Liver (tissue), 9 donors: Measurements from ENCODE around the gene WDR27. TPM values are rescaled to one million over a fixed set of nuclear protein-coding genes. Genes with fewer than 3 reads are reported as not detected.

Experiments
- DNase-seq: peaks from one replicate; pipeline ENCODE4 v3.0.0-alpha.2; 2017; ENCODE audit warnings: low spot score
- H3K27ac ChIP-seq, 2 donors: one replicate each; pipeline ENCODE4 v1.7.0; 2013; ENCODE audit warnings: inconsistent platforms in 2 of 2, low read length in 2 of 2, control low read depth in 1 of 2, low read depth in 1 of 2, mild to moderate bottlenecking in 1 of 2
- H3K27me3 ChIP-seq, 4 donors: one replicate each; pipeline versions ENCODE4 v1.6.1 to v1.7.0; 2013; ENCODE audit warnings: low read length in 3 of 4, inconsistent platforms in 1 of 4, mild to moderate bottlenecking in 1 of 4, moderate library complexity in 1 of 4; ENCODE audit not compliant: control insufficient read depth in 4 of 4, insufficient read depth in 4 of 4
- H3K36me3 ChIP-seq, 4 donors: one replicate each; pipeline versions ENCODE4 v1.6.1 to v1.7.0; 2013; ENCODE audit warnings: low read length in 3 of 4, mild to moderate bottlenecking in 3 of 4, low read depth in 1 of 4, moderate library complexity in 1 of 4; ENCODE audit not compliant: control insufficient read depth in 4 of 4, insufficient read depth in 3 of 4
- H3K4me1 ChIP-seq, 4 donors: one replicate each; pipeline versions ENCODE4 v1.6.1 to v1.7.0; 2013; ENCODE audit warnings: low read length in 3 of 4, mild to moderate bottlenecking in 3 of 4, moderate library complexity in 1 of 4; ENCODE audit not compliant: control insufficient read depth in 4 of 4, insufficient read depth in 4 of 4
- H3K4me3 ChIP-seq, 3 donors: one replicate each; pipeline versions ENCODE4 v1.6.1 to v1.7.0; 2013; ENCODE audit warnings: low read length in 3 of 3, control low read depth in 1 of 3, low read depth in 1 of 3, mild to moderate bottlenecking in 1 of 3
- H3K9ac ChIP-seq, 2 donors: one replicate each; pipeline ENCODE4 v1.7.0; 2013; ENCODE audit warnings: low read length in 2 of 2, mild to moderate bottlenecking in 2 of 2, moderate library complexity in 2 of 2, control low read depth in 1 of 2, low read depth in 1 of 2
- H3K9me3 ChIP-seq, 4 donors: one replicate each; pipeline versions ENCODE4 v1.6.1 to v1.7.0; 2013; ENCODE audit warnings: low read length in 3 of 4; ENCODE audit not compliant: control insufficient read depth in 4 of 4
- ATF3 ChIP-seq: IDR thresholded peaks from 2 replicates; pipeline ENCODE4 v1.6.1; 2016; ENCODE audit warnings: antibody characterized with exemption
- EGR1 ChIP-seq, 2 donors: IDR thresholded peaks; 2 replicates each; pipeline ENCODE4 v1.6.1; 2016 to 2018; ENCODE audit warnings: antibody characterized with exemption in 2 of 2, low read depth in 2 of 2
- FOXA2 ChIP-seq: IDR thresholded peaks from 2 replicates; pipeline ENCODE4 v1.6.1; 2016; ENCODE audit warnings: antibody characterized with exemption
- GABPA ChIP-seq, 2 donors: IDR thresholded peaks in 1 of 2; conservative IDR thresholded peaks in 1 of 2; 2 replicates each; pipeline ENCODE4 v1.6.1; 2016; ENCODE audit warnings: antibody characterized with exemption in 2 of 2, mild to moderate bottlenecking in 1 of 2, moderate library complexity in 1 of 2
- HNF4A ChIP-seq, 2 donors: conservative IDR thresholded peaks; 2 replicates each; pipeline ENCODE4 v1.6.1; 2016; ENCODE audit warnings: antibody characterized with exemption in 2 of 2, mild to moderate bottlenecking in 2 of 2
- HNF4G ChIP-seq: IDR thresholded peaks from 2 replicates; pipeline ENCODE4 v1.6.1; 2016; ENCODE audit warnings: antibody characterized with exemption
- JUND ChIP-seq, 2 donors: IDR thresholded peaks; 2 replicates each; pipeline ENCODE4 v1.6.1; 2016; ENCODE audit warnings: antibody characterized with exemption in 2 of 2
- NR2F2 ChIP-seq: IDR thresholded peaks from 2 replicates; pipeline ENCODE4 v1.6.1; 2016; ENCODE audit warnings: antibody characterized with exemption
- REST ChIP-seq: IDR thresholded peaks from 2 replicates; pipeline ENCODE4 v1.6.1; 2016; ENCODE audit warnings: antibody characterized with exemption, mild to moderate bottlenecking
- RXRA ChIP-seq, 2 donors: IDR thresholded peaks; 2 replicates each; pipeline ENCODE4 v1.6.1; 2017 to 2018; ENCODE audit warnings: antibody characterized with exemption in 2 of 2, mild to moderate bottlenecking in 1 of 2
- SP1 ChIP-seq: IDR thresholded peaks from 2 replicates; pipeline ENCODE4 v1.6.1; 2018; ENCODE audit warnings: antibody characterized with exemption, mild to moderate bottlenecking
- TAF1 ChIP-seq: conservative IDR thresholded peaks from 2 replicates; pipeline ENCODE4 v1.6.1; 2016; ENCODE audit warnings: antibody characterized with exemption, mild to moderate bottlenecking
- YY1 ChIP-seq: IDR thresholded peaks from 2 replicates; pipeline ENCODE4 v1.6.1; 2016; ENCODE audit warnings: antibody characterized with exemption, mild to moderate bottlenecking
- WGBS: extraction: QIAGEN DNeasy Blood & Tissue Kit; methylation state at CpG from one replicate; pipeline ENCODE4 v1.1.7; 2013; 5-methylcytosine and 5-hydroxymethylcytosine counted together
- polyA plus RNA-seq, 2 donors: library from polyadenylated mRNA; stranded (reverse) in 1 of 2; unstranded in 1 of 2; fragments of 200-250 nt in 1 of 2; fragments of >200 nt in 1 of 2; fragmentation: Nextera tagmentation in 1 of 2; extraction: Ambion mirVana in 1 of 2; gene quantifications; one replicate each; pipeline versions ENCODE4 v1.2.1 to v1.2.3, GENCODE V29; 2013 to 2015
- total RNA-seq, 2 donors: library from RNA; depleted of rRNA; stranded (reverse); fragments of >200 nt; gene quantifications; one replicate each; pipeline ENCODE4 v1.2.3, GENCODE V29; 2014
- TF ChIP-seq, protein P1 (sequence below): IDR thresholded peaks from 2 replicates; pipeline ENCODE4 v1.6.1; 2016; ENCODE audit warnings: antibody characterized with exemption
- TF ChIP-seq, protein P2 (sequence below): IDR thresholded peaks from 2 replicates; pipeline ENCODE4 v1.6.1; 2016; ENCODE audit warnings: antibody characterized with exemption
- donor health status: healthy.
- donor health status: healthy.
- donor health status: healthy.
- donor health status: healthy.
- donor health status: healthy.

WDR27 gene
- total and polyA plus RNA-seq, 4 donors, result 3.7 to 20.1 (median 7.7) TPM

GRCh38 chr6:169623343-169623742, 78.5 kb downstream of the WDR27 start:
- TF ChIP-seq EGR1 (IDR thresholded peaks at IDR 0.05; ENCODE audit: low read depth in 2 of 2), result no peak
- no peak for TF ChIP-seq HNF4G
- TF ChIP-seq SP1, result no peak
- no peak for TF ChIP-seq FOXA2
- no peak for TF ChIP-seq YY1
- H3K36me3 ChIP-seq, result peaks cover 0 to 13% (median 6%) of the 10 kb centered on the region in 4 donors
- 85% methylated on average over 7 of the region's 7 CpGs for WGBS
- H3K9me3 ChIP-seq, result no peaks in the 10 kb centered on the region
- DNase-seq, result no peak
- no peaks in the 10 kb centered on the region for H3K27me3 ChIP-seq
- H3K9ac ChIP-seq, result no peak overlapping the region
- H3K4me1 ChIP-seq, result no peaks in the 10 kb centered on the region
- H3K27ac ChIP-seq, result no peak overlapping the region
- no peak overlapping the region for H3K4me3 ChIP-seq

GRCh38 chr6:169622618-169623017, 79.2 kb downstream of the WDR27 start:
- Histone ChIP-seq H3K27ac (no peak overlapping the region), H3K36me3 (peaks cover 0 to 11% (median 6%) of the 10 kb centered on the region in 4 donors), H3K9ac (no peak overlapping the region), H3K9me3 (no peaks in the 10 kb centered on the region), H3K4me1 (no peaks in the 10 kb centered on the region), H3K27me3 (no peaks in the 10 kb centered on the region), H3K4me3 (no peak overlapping the region)
- WGBS, result 81% methylated on average over 6 of the region's 6 CpGs
- TF ChIP-seq TAF1 (no peak), HNF4G (no peak), JUND (IDR thresholded peaks at IDR 0.05) (no peak), HNF4A (conservative IDR thresholded peaks at IDR 0.05) (no peak), ATF3 (no peak), EGR1 (IDR thresholded peaks at IDR 0.05; ENCODE audit: low read depth in 2 of 2) (no peak), SP1 (no peak), REST (no peak)
- TF ChIP-seq, protein P1, sequence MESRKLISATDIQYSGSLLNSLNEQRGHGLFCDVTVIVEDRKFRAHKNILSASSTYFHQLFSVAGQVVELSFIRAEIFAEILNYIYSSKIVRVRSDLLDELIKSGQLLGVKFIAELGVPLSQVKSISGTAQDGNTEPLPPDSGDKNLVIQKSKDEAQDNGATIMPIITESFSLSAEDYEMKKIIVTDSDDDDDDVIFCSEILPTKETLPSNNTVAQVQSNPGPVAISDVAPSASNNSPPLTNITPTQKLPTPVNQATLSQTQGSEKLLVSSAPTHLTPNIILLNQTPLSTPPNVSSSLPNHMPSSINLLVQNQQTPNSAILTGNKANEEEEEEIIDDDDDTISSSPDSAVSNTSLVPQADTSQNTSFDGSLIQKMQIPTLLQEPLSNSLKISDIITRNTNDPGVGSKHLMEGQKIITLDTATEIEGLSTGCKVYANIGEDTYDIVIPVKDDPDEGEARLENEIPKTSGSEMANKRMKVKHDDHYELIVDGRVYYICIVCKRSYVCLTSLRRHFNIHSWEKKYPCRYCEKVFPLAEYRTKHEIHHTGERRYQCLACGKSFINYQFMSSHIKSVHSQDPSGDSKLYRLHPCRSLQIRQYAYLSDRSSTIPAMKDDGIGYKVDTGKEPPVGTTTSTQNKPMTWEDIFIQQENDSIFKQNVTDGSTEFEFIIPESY, result no peak
- TF ChIP-seq, protein P2, sequence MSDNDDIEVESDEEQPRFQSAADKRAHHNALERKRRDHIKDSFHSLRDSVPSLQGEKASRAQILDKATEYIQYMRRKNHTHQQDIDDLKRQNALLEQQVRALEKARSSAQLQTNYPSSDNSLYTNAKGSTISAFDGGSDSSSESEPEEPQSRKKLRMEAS, result no peak
- no peak for DNase-seq

DNA sequence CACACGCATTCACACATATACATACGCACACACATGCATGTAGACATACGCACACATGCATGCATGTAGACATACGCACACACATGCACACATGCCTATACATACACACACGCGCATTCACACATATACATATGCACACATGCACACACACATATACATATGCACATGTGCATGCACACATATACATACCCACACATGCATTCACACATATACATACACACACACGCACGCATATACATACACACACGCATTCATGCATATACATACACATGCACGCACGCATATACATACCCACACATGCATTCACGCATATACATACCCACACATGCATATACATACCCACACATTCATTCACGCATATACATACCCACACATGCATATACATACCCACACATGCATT, 80.5 kb downstream of the WDR27 start:
- no peaks in the 10 kb centered on the region for H3K9me3 ChIP-seq
- peaks cover 0 to 5% (median 3%) of the 10 kb centered on the region in 4 donors for H3K36me3 ChIP-seq
- 84% methylated on average over 13 of the region's 13 CpGs for WGBS
- no peaks in the 10 kb centered on the region for H3K27me3 ChIP-seq
- H3K9ac ChIP-seq, result no peak overlapping the region
- no peak for DNase-seq
- no peak overlapping the region for H3K27ac ChIP-seq
- H3K4me3 ChIP-seq, result no peak overlapping the region
- no peaks in the 10 kb centered on the region for H3K4me1 ChIP-seq
- TF ChIP-seq NR2F2 (no peak), REST (no peak), YY1 (no peak), ATF3 (no peak), GABPA (IDR thresholded peaks at IDR 0.05 in 1 of 2, conservative IDR thresholded peaks at IDR 0.05 in 1 of 2) (no peak), FOXA2 (no peak), TAF1 (no peak), HNF4A (conservative IDR thresholded peaks at IDR 0.05) (no peak), RXRA (IDR thresholded peaks at IDR 0.05) (no peak), SP1 (no peak)
- TF ChIP-seq, protein P1, result no peak
